Chondrocyte (in vitro differentiated cells): ENCODE measurements around the gene ENO2. TPM values are rescaled to one million over a fixed set of nuclear protein-coding genes. Genes with fewer than 3 reads are reported as not detected.

Experiments used
- DNase-seq: peaks from one replicate; pipeline ENCODE4 v3.0.0; 2021; ENCODE audit warnings: mixed read lengths, low spot score
- H3K27ac Mint-ChIP-seq: one replicate; pipeline ENCODE4 v1.8.0; 2021; ENCODE audit warnings: mild to moderate bottlenecking, moderate library complexity, mixed read lengths; ENCODE audit not compliant: unreplicated experiment
- H3K27me3 Mint-ChIP-seq: 2 replicates; pipeline ENCODE4 v1.8.0; 2021; ENCODE audit warnings: low read depth, mixed read lengths
- H3K36me3 Mint-ChIP-seq: 2 replicates; pipeline ENCODE4 v1.8.0; 2021; ENCODE audit warnings: low read depth, mixed read lengths
- H3K4me1 Mint-ChIP-seq: 2 replicates; pipeline ENCODE4 v1.8.0; 2021; ENCODE audit warnings: low read depth, mild to moderate bottlenecking, mixed read lengths
- H3K4me3 Mint-ChIP-seq: one replicate; pipeline ENCODE4 v1.8.0; 2021; ENCODE audit warnings: mild to moderate bottlenecking, moderate library complexity, mixed read lengths; ENCODE audit not compliant: unreplicated experiment
- H3K9me3 Mint-ChIP-seq: 2 replicates; pipeline ENCODE4 v1.8.0; 2021; ENCODE audit warnings: low read depth, mixed read lengths
- CTCF ChIP-seq: fragments of 200-600 bp; sonication (generic); IDR thresholded peaks from 2 replicates; pipeline ENCODE4 v1.5.0; 2021; ENCODE audit warnings: antibody characterized with exemption, mild to moderate bottlenecking, moderate library complexity
- total RNA-seq: library from RNA; stranded (reverse); gene quantifications from 3 replicates; pipeline ENCODE4 v1.2.1, GENCODE V29; 2021

Gene ENO2
- total RNA-seq, 1 donor from 2014 or later = 58.6 TPM

GRCh38 chr12:6946920-6947374, 32.6 kb downstream of the ENO2 start:
- H3K36me3 Mint-ChIP-seq = peaks cover 7% of the 10 kb centered on the region
- H3K27me3 Mint-ChIP-seq = no peaks in the 10 kb centered on the region
- no peak for DNase-seq
- peaks cover 35% of the 10 kb centered on the region for H3K4me1 Mint-ChIP-seq
- no peak for TF ChIP-seq CTCF
- no peak overlapping the region for H3K4me3 Mint-ChIP-seq
- H3K27ac Mint-ChIP-seq = no peak overlapping the region
- no peaks in the 10 kb centered on the region for H3K9me3 Mint-ChIP-seq

GRCh38 chr12:6947615-6948014, 33.2 kb downstream of the ENO2 start:
- TF ChIP-seq CTCF = no peak
- Mint-ChIP-seq H3K4me3 (no peak overlapping the region), H3K27ac (peak overlapping the region; percentile 36), H3K9me3 (no peaks in the 10 kb centered on the region), H3K36me3 (peaks cover 7% of the 10 kb centered on the region), H3K27me3 (no peaks in the 10 kb centered on the region), H3K4me1 (peaks cover 34% of the 10 kb centered on the region)
- peak; percentile 28 for DNase-seq

- peak; percentile 72 for DNase-seq
- Mint-ChIP-seq H3K9me3 (no peaks in the 10 kb centered on the region), H3K27me3 (no peaks in the 10 kb centered on the region), H3K36me3 (peaks cover 7% of the 10 kb centered on the region), H3K27ac (peak overlapping the region; percentile 17), H3K4me1 (peaks cover 35% of the 10 kb centered on the region), H3K4me3 (no peak overlapping the region)
- no peak for TF ChIP-seq CTCF
Measured at GRCh38 chr12:6948873-6949594, 34.7 kb downstream of the ENO2 start.

GRCh38 chr12:6950401-6950801, 36.0 kb downstream of the ENO2 start:
- Mint-ChIP-seq H3K4me3 (no peak overlapping the region), H3K27ac (no peak overlapping the region), H3K27me3 (no peaks in the 10 kb centered on the region), H3K4me1 (peaks cover 26% of the 10 kb centered on the region), H3K36me3 (peaks cover 7% of the 10 kb centered on the region), H3K9me3 (no peaks in the 10 kb centered on the region)
- DNase-seq = peak; percentile 26
- peak; percentile 33 for TF ChIP-seq CTCF

- no peak for TF ChIP-seq CTCF
- Mint-ChIP-seq H3K27ac (no peak within 1 kb of the TSS), H3K27me3 (no peaks in the 10 kb centered on the region), H3K36me3 (peaks cover 7% of the 10 kb centered on the region), H3K4me3 (no peak within 1 kb of the TSS), H3K4me1 (peaks cover 25% of the 10 kb centered on the region), H3K9me3 (no peaks in the 10 kb centered on the region)
- DNase-seq = peak; percentile 86
Measured at GRCh38 chr12:6950811-6951540, 36.6 kb downstream of the ENO2 start, which contains the start of gene PTPN6. Gene PTPN6, plus strand, starts transcription at chr12:6951356. Its CDS starts 157 bp downstream, at chr12:6951513.
